CD4-positive, alpha-beta T cell treated with Interleukin-1 beta for 1 hour (primary cell): ENCODE results near the gene UACA.
"Not testable (repeated sequence)": the region's sequence is repeated elsewhere in the genome, so short reads cannot be mapped to it uniquely, and the experiment has no call there.

Experiments
- DNase-seq, 2 donors: peaks; one replicate each; pipeline ENCODE4 v3.0.0-alpha.2; 2020 to 2022

Gene UACA

DNA sequence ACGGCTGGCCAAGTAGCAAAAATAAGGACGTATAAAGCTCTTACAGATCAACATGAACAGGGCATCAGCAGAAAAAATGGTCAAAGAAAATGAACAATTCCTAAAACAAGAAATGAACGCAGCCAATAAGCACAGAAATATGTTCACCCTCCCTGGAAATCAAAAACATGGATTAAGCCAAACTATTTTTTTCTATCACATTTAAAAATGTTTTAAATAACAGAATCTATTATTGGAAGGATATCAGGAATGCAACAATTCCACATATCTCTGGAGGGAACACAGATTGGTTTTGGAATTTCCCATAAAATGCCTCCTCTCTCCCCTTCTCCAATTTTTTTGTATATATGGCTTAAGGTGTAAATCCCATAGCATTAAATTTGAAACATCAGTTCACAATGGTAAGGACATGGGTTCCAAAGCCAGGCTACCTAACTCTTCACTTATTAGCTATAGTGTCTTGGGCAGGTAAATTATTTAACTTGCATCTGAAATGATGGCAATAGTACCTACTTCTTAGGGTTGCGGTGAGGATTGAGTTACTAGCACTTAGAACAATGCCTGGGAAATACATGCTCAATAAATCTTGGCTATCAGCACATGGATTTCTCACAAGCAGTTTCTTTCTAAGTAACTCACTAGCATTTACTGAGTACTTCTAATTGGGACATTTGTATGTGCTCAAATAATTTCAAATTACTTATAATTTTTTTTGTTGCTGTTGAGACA, 10.1 kb downstream of the UACA start:
- no peak for DNase-seq

GRCh38 chr15:70752193-70752635, 11.1 kb downstream of the UACA start:
- DNase-seq: no peak

- no peak for DNase-seq
Measured at GRCh38 chr15:70750203-70750869, 13.0 kb downstream of the UACA start.

- no peak for DNase-seq
Measured at GRCh38 chr15:70748281-70748747, 15.0 kb downstream of the UACA start.

- DNase-seq: not testable (repeated sequence)
Measured at GRCh38 chr15:70746598-70746997, 16.8 kb downstream of the UACA start.

DNA sequence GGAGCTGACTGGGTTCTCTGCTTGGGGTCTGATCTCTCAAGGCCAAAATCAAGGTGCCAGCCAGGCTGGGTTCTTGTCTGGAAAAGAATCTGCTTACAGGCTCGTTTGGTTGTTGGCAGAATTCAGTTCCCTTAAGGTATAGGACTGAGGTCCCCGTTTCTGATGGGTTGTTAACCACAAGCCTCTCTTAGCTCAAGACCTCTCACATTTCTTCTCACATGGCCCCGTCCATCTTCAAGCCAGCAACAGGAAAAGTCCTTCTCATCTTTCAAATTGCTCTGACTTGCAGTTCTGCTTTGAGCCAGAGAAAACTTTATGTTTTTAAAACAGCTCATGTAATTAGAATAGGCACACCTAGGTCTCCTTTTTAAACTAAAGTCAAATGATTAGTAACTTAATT, 20.4 kb downstream of the UACA start:
- DNase-seq: no peak

GRCh38 chr15:70741677-70742293, 21.6 kb downstream of the UACA start:
- DNase-seq: no peak

- no peak for DNase-seq
Measured at GRCh38 chr15:70741107-70741531, 22.2 kb downstream of the UACA start.

- not testable (repeated sequence) for DNase-seq
Measured at GRCh38 chr15:70735040-70735439, 28.3 kb downstream of the UACA start.

DNA sequence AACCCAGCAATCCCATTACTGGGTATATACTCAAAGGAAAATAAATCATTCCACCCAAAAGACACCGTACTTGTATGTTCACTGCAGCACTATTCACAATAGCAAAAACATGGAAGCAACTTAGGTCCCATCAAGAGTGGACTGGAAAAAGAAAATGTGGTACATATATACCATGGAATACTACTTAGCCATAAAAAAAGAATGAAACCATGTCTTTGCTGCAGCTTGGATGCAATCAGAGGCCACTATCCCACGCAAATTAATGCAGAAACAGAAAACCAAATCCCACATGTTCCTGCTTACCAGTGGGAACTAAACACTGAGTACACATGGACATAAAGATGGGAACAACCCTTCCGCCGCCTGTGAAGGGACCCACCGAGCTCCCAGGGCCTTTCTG, 34.2 kb downstream of the UACA start:
- no peak for DNase-seq

DNA sequence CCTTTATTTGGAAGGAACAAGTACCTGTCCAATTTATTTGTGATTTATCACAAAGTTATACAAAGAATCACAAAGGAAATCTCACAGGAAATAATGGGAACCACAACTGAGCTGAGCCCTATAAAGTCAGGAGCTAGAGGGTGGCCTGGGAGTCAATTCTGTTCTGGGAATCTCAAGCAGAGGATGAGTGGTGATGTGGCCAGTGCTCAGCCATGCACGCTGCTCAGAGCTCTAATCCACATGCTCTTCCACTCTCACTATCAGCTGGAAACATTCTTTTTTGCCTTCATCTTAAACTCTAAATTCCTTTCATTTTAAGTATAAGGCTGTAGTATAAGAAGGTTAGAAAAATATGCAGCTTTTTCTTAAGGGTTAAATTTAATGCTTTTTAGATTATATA, 36.6 kb downstream of the UACA start:
- no peak for DNase-seq

DNA sequence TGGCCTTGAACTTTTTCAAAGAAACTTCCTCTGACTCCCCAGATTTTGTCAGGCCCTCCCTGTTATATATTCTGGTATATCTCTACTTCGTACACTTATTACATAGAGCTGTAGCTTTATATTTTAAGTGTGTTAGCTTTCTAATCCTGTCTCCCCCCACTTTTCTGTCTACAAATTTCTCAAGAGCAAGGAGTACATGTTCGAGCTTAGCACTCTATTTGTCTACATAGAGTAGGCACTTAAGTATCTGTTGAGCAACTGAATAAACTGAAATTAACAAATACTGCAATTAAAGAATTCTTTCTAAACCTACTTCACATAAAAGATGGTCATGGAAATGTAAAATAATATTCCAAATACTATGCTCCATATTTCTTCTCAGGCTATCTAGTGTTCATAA, 39.4 kb downstream of the UACA start:
- DNase-seq: no peak

GRCh38 chr15:70723122-70723422, 40.3 kb downstream of the UACA start:
- DNase-seq: no peak

DNA sequence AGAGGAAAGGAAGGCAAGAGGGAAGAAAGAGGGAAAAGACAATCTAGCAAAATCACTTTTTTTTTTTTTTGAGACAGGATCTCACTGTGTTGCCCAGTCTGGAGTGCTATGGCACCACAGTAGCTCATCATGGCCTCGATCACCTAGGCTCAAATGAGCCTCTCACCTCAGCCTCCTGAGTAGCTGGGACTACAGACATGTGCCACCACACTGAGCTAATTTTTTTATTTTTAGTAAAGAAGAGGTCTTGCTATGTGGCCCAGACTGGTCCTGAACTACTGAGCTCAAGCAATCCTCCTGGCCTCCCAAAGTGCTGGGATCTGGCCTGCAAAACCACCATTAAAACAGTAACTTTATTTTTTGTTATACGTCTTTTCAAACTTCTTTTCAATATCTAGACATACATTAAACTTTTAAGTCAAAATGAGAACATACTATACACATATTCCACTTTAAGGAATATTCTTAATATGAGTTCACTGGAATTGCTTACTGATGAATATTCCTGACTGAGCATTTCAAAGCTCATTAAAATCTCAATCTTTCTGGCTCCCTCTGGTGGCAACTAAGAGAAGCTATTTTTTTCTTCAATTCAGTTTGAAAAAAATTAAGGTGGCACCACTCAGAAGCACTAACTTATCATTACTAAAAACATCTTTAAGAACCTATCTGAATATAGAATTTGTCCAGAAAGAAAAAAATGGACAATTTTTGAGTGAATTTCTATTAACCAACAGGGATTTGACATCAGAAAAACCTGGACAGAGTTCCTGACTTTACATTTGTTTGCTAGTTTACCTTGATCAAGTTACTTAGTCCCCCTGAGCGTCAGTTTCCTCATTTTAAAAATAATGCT, 40.9 kb downstream of the UACA start:
- DNase-seq: peak in 1 of 2 donors; percentile 38

- DNase-seq: no peak
Measured at GRCh38 chr15:70720228-70721016, 42.9 kb downstream of the UACA start.

DNA sequence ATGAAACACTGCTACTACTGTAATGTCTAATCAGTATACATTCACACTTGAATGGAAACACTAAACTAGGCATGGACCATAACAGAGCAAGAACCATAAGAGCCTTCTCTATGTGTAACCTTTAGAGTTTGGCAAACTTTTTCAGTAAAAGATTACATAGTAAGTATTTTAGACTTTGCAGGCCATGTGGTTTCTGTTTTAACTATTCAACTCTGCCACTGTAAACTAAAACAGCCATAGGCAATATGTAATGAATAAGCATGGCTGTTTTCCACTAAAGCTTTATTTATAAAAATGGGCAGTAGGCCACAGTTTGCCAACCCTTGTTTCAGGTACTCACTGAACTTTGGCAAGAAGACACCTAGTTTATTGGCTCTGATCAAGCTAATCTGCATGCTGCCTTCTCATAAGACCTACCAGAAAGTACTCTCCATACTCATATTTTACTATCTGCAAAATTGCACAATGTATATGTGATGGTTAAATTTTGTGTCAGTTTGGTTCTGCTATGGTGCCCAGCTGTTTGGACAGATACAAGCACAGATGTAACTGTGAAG, 46.0 kb downstream of the UACA start:
- DNase-seq: no peak

DNA sequence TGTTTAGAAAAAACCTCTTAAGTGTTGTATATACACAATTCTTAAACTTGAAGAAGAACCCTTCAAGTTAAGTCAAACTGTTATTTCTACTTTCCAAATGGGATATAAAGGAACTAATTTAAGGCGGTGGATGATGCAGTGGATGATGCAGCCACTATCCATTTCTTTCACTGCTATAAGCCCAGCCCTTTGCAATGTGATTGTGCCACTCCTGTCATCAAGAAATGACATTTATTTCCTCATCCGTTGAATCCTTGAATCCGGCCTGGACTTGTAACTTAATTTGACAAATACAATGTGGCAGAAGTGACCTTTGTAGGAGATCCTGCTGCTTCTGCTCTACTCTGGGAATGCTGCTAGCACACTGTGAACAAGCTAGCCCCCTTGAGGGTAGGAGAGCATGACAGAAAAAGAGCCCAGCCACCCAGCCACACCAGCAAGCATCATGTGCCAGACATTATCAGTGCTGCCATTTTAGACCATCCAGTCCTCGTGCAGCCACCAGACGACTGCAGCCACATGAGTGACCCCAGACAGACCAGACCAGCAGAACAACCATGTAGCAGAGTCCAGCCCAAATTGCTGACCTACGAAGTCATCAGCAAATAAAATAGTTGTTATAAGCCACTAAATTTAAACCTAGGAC, 47.4 kb downstream of the UACA start:
- no peak for DNase-seq

DNA sequence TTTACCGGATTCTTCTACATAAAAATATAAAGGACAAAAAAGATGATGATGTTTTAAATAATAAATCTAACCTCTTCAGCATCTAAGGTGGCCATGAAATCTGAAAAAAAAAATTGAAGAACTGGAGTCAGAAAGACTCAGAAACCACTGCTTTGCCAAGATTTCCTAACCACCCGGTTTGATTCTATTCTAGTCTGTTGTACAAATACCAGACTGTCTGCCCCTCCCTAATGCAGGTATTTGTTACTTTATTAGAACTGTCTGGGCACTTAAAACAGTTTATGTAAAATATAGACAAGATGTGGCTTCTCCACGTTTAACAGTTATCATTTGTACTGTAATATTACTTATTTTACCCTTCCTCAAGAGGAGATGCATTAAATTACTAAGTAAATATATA, 48.8 kb downstream of the UACA start:
- DNase-seq: no peak

DNA sequence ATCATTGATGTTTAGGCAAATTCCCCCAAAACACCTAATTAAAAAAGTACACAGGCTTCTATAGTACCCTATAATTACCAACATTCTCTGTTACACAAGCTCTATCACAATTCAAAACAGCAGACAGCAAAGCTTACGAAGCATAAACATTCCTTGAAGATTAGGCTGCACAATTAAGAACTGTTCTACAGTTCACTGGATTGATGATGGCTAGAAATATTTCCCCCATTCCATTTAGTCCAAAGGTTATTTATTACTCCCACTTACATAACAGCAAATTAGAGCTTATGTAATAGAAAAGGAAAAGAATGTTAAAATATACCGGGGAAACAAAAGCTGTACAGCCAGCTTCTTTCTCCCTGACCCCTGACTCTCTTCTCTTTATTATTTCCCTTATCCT, 49.3 kb downstream of the UACA start:
- no peak for DNase-seq

DNA sequence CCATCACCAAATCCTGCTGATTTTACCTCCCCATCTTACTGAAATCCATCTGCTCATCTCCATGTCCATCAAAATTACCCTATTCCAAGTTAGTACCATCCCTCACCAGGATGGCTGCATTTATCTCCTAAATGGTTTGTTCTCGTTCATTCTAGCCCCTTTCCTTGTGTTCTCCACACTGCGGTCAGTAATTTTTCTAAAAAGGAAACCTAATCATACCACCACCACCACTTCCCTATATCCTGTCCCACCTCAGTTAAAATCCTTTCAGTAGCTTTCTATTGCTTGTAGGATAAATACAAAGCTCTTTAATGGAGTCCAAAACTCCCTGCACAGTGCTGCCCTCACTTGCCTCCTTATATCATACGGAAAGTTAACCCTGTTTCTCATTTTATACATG, 51.1 kb downstream of the UACA start:
- DNase-seq: no peak

DNA sequence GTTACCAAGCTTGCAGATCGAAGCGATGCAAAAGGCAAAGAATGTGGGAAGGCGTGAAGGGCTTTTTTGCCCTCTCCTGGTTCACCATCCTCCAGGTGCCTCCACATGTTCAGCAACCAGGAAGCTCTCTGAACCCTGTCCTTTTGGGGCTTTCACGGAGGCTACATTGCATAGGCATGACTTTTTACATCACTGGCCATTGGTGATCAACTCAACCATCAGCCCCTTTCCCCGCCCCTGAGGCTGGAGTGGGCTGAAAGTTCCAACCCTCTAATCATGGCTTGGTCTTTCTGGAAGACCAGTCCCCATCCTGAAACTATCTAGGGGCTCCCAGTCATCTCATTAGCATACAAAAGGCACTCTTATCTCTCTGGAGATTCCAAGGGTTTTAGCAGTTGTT, 52.6 kb downstream of the UACA start:
- DNase-seq: no peak

DNA sequence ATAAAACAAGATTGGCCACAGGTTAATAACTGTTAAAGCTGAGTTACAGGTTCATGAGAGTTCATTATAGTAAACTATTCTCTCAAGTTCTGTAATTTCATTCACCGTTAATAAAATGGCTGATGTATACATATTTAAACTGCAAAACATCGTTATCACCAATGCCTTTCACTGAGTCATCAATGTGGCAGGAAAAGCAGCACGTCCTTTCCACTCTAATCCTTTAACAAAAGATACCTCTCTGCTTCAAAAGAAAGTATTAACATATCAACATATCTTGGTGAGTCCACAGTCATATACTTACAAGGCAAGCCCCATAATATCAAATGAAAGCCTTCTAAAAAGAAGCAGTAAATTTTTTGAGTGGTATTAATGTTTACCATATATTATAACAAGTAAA, 54.5 kb downstream of the UACA start:
- DNase-seq: no peak
